K562 (cell line): ENCODE data around the gene CSF2. TPM values are rescaled to one million over a fixed set of nuclear protein-coding genes. Genes with fewer than 3 reads are reported as not detected.

ENCODE experiments used
- BACH1 ChIP-seq: fragments of 200-800 bp; sonication (Bioruptor generic); IDR thresholded peaks from 2 replicates; pipeline ENCODE4 v1.6.1; 2016; ENCODE audit warnings: missing genetic modification characterization, missing compliant biosample characterization
- BRD4 ChIP-seq: fragments of 200-600 bp; sonication (generic); IDR thresholded peaks from 2 replicates; pipeline ENCODE4 v1.6.1; 2017; ENCODE audit warnings: inconsistent platforms
- DDX20 ChIP-seq: fragments of 450-650 bp; IDR thresholded peaks from 2 replicates; pipeline ENCODE4 v1.6.1; 2016; ENCODE audit warnings: missing genetic modification characterization, low read depth, mild to moderate bottlenecking, missing compliant biosample characterization, moderate library complexity
- LCOR ChIP-seq: sonication (generic); formaldehyde crosslinking; IDR thresholded peaks from 2 replicates; pipeline ENCODE4 v1.8.0; 2022; ENCODE audit warnings: mild to moderate bottlenecking, missing genetic modification reagents
- MIER1 ChIP-seq: fragments of 450-650 bp; IDR thresholded peaks from 2 replicates; pipeline ENCODE4 v1.6.1; 2016; ENCODE audit warnings: antibody characterized with exemption, mild to moderate bottlenecking, low read depth
- polyA plus RNA-seq, 8 experiments: library from polyadenylated mRNA; depleted of rRNA in 4 of 8; stranded (reverse) in 5 of 8; unstranded in 3 of 8; fragments of >200 nt; fragmentation: Nextera tagmentation in 2 of 8; fragmentation: Illumina TruSeq in 1 of 8; extraction: Ambion mirVana in 2 of 8; extraction: Trizol in 1 of 8; gene quantifications; 2 replicates each; pipeline versions ENCODE4 v1.2.1 to v1.2.3, GENCODE V29; 2011 to 2014; ENCODE audit warnings: inconsistent platforms in 1 of 8, missing spikeins in 1 of 8
- total RNA-seq, 7 experiments: library from RNA; depleted of rRNA in 6 of 7; stranded (reverse); fragments of >200 nt in 6 of 7; fragmentation: Illumina TruSeq in 2 of 7; extraction: Trizol in 2 of 7; gene quantifications; 2 replicates each; pipeline versions ENCODE4 v1.2.1 to v1.2.3, GENCODE V29; 2011 to 2021; ENCODE audit warnings: low replicate concordance in 1 of 7
- TF ChIP-seq, protein P1 (sequence below), 2 experiments: fragments of 450-650 bp in 1 of 2; sonication (generic) in 1 of 2; formaldehyde crosslinking in 1 of 2; IDR thresholded peaks; 2 replicates each; pipeline versions ENCODE4 v1.7.1 to v1.9.0; 2016 to 2022; ENCODE audit warnings: inconsistent platforms in 1 of 2, mild to moderate bottlenecking in 1 of 2, missing genetic modification reagents in 1 of 2
- TF ChIP-seq, protein P2 (sequence below), 2 experiments: fragments of 150-350 bp in 1 of 2; IDR thresholded peaks; 2 replicates each; pipeline ENCODE4 v1.6.1; 2012 to 2016; ENCODE audit warnings: low read depth in 2 of 2, low read length in 2 of 2, mild to moderate bottlenecking in 1 of 2, moderate library complexity in 1 of 2
- TF ChIP-seq, protein P3 (sequence below): fragments of 450-650 bp; conservative IDR thresholded peaks from 2 replicates; pipeline ENCODE4 v1.6.1; 2016; ENCODE audit warnings: missing genetic modification characterization, low read depth, mild to moderate bottlenecking, missing compliant biosample characterization, moderate library complexity

CSF2 gene
- total and polyA plus RNA-seq, 9 of the 15 experiments (the other 6 are each of a cell fraction or from before 2014, with no cell fraction given) = 0.25 to 0.29 TPM; not detected in 7

DNA sequence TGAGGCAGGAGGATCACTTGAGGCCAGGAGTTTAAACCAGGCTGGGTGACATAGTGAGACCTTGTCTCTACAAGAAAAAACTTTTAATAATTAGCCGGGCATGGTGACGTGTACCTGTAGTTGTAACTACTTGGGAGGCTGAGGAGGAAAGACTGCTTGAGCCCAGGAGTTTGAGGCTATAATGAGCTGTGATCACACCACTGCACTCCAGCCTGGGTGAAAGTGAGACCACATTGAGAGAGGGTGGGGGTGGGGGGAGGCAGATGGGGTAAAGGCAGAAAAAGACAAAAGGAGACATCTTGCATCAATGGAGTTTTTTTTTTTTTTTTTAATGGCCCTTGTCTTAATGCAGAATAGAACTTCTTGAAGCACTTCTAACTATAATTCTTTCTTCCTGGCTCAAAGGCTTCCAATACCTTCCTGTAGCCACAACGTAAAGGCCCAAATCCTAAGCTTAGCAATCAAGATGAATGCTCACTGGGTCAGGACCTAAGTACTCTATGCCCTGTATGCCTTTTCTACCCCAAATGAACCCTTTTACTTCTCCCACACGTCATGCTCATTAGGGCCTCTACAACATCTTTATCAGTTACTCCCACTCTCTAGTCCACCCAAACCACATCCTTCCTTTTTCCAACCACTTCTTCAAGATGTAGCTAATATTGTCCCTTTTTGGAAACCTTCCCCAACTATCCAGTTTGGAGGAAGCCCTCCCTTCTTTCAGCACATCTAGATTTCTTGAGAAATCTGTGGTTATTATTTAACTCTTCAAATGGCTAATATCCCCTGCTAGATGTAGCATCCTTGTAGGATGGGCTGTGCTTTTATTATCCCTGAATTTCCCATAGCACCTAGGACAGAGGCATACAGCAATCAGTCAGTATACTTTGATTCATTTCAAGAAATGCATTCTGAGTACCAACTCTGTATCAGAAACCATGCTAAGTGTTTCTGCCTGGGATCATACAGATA, 40.8 kb downstream of the CSF2 start (continued):
- TF ChIP-seq, protein P1, sequence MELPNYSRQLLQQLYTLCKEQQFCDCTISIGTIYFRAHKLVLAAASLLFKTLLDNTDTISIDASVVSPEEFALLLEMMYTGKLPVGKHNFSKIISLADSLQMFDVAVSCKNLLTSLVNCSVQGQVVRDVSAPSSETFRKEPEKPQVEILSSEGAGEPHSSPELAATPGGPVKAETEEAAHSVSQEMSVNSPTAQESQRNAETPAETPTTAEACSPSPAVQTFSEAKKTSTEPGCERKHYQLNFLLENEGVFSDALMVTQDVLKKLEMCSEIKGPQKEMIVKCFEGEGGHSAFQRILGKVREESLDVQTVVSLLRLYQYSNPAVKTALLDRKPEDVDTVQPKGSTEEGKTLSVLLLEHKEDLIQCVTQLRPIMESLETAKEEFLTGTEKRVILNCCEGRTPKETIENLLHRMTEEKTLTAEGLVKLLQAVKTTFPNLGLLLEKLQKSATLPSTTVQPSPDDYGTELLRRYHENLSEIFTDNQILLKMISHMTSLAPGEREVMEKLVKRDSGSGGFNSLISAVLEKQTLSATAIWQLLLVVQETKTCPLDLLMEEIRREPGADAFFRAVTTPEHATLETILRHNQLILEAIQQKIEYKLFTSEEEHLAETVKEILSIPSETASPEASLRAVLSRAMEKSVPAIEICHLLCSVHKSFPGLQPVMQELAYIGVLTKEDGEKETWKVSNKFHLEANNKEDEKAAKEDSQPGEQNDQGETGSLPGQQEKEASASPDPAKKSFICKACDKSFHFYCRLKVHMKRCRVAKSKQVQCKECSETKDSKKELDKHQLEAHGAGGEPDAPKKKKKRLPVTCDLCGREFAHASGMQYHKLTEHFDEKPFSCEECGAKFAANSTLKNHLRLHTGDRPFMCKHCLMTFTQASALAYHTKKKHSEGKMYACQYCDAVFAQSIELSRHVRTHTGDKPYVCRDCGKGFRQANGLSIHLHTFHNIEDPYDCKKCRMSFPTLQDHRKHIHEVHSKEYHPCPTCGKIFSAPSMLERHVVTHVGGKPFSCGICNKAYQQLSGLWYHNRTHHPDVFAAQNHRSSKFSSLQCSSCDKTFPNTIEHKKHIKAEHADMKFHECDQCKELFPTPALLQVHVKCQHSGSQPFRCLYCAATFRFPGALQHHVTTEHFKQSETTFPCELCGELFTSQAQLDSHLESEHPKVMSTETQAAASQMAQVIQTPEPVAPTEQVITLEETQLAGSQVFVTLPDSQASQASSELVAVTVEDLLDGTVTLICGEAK (IDR thresholded peaks at IDR 0.05) = peak; percentile 68; the same call in 1 of the 2 replicates
- TF ChIP-seq, protein P1 (CRISPR knock-in tag; IDR thresholded peaks at IDR 0.05) = no peak
- TF ChIP-seq BRD4 (0 out of 2 replicates have a peak, but pooled peaks have one; percentile 14), MIER1 (0 out of 2 replicates have a peak, but pooled peaks have one; percentile 42), BACH1 (peak; percentile 88), DDX20 (peak; percentile 64; the same call in 1 of the 2 replicates), LCOR (CRISPR knock-in tag) (peak; percentile 92)
- TF ChIP-seq, protein P2, sequence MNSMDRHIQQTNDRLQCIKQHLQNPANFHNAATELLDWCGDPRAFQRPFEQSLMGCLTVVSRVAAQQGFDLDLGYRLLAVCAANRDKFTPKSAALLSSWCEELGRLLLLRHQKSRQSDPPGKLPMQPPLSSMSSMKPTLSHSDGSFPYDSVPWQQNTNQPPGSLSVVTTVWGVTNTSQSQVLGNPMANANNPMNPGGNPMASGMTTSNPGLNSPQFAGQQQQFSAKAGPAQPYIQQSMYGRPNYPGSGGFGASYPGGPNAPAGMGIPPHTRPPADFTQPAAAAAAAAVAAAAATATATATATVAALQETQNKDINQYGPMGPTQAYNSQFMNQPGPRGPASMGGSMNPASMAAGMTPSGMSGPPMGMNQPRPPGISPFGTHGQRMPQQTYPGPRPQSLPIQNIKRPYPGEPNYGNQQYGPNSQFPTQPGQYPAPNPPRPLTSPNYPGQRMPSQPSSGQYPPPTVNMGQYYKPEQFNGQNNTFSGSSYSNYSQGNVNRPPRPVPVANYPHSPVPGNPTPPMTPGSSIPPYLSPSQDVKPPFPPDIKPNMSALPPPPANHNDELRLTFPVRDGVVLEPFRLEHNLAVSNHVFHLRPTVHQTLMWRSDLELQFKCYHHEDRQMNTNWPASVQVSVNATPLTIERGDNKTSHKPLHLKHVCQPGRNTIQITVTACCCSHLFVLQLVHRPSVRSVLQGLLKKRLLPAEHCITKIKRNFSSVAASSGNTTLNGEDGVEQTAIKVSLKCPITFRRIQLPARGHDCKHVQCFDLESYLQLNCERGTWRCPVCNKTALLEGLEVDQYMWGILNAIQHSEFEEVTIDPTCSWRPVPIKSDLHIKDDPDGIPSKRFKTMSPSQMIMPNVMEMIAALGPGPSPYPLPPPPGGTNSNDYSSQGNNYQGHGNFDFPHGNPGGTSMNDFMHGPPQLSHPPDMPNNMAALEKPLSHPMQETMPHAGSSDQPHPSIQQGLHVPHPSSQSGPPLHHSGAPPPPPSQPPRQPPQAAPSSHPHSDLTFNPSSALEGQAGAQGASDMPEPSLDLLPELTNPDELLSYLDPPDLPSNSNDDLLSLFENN (IDR thresholded peaks at IDR 0.05; ENCODE audit: low read depth in 2 of 2, low read length in 2 of 2) = peak in 1 of 2 experiments; percentile 75; a peak in 1 of 4 replicates
- TF ChIP-seq, protein P3, sequence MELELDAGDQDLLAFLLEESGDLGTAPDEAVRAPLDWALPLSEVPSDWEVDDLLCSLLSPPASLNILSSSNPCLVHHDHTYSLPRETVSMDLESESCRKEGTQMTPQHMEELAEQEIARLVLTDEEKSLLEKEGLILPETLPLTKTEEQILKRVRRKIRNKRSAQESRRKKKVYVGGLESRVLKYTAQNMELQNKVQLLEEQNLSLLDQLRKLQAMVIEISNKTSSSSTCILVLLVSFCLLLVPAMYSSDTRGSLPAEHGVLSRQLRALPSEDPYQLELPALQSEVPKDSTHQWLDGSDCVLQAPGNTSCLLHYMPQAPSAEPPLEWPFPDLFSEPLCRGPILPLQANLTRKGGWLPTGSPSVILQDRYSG (tag) = no peak
